Measurements from ENCODE around the gene TTLL13. TPM values are rescaled to one million over a fixed set of nuclear protein-coding genes. Genes with fewer than 3 reads are reported as not detected.

Gene TTLL13
- total RNA-seq, 1 experiment from 2014 or later = 1.0 TPM

GRCh38 chr15:90210593-90210992 lies 38.8 kb upstream of the TTLL13 start:
- no peak for DNase-seq (ENCODE audit: low read depth, low spot score)
- Histone ChIP-seq H3K36me3 (ENCODE audit: control insufficient read depth in 1 of 2, insufficient read depth in 2 of 2, low read length in 2 of 2) (peaks cover 1 to 9% of the 10 kb centered on the region in 2 experiments; a peak in 2 of 4 replicates), H3K79me2 (ENCODE audit: insufficient read depth, low read length) (peaks cover 82% of the 10 kb centered on the region), H4K20me1 (ENCODE audit: insufficient read depth) (no peaks in the 10 kb centered on the region), H3K27me3 (ENCODE audit: insufficient read depth, low read length) (no peaks in the 10 kb centered on the region), H3K4me3 (replicated peaks in 1 of 2; ENCODE audit: low read depth in 1 of 2, low read length in 2 of 2) (0 out of 4 replicates have a peak overlapping the region, but pooled peaks of 1 of the 2 experiments have one; percentile 52), H3K9ac (ENCODE audit: low read length) (peak overlapping the region; percentile 74), H3K4me2 (ENCODE audit: low read length) (peak overlapping the region; percentile 85), H2AFZ (ENCODE audit: low read depth, low read length, poor library complexity, severe bottlenecking) (no peak overlapping the region), H3K4me1 (ENCODE audit: control insufficient read depth in 1 of 2, insufficient read depth in 2 of 2, low read length in 2 of 2) (peaks cover 55 to 84% of the 10 kb centered on the region in 2 experiments), H3K9me3 (ENCODE audit: control insufficient read depth in 1 of 2, insufficient read depth in 1 of 2, low read depth in 1 of 2, low read length in 2 of 2) (no peaks in the 10 kb centered on the region), H3K9me2 (ENCODE audit: insufficient read depth) (no peaks in the 10 kb centered on the region), H3K27ac (ENCODE audit: low read depth, low read length) (peak overlapping the region; percentile 99)
- no peak for ATAC-seq
- no peak for TF ChIP-seq SIN3A (IDR thresholded peaks at IDR 0.05; ENCODE audit: low read depth)
- TF ChIP-seq RAD21 (IDR thresholded peaks at IDR 0.05; ENCODE audit: low read depth) = no peak
- no peak for TF ChIP-seq SRF (IDR thresholded peaks at IDR 0.05; ENCODE audit: low read depth)
- no peak for TF ChIP-seq POLR2A (IDR thresholded peaks at IDR 0.05; ENCODE audit: borderline replicate concordance, extremely low read depth, insufficient read depth, insufficient read length)
- TF ChIP-seq, protein P1, sequence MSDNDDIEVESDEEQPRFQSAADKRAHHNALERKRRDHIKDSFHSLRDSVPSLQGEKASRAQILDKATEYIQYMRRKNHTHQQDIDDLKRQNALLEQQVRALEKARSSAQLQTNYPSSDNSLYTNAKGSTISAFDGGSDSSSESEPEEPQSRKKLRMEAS (IDR thresholded peaks at IDR 0.05) = no peak
- TF ChIP-seq ZFX (IDR thresholded peaks at IDR 0.05) = no peak
- TF ChIP-seq CBX3 (IDR thresholded peaks at IDR 0.05; ENCODE audit: low read depth) = no peak
- TF ChIP-seq ATF3 (IDR thresholded peaks at IDR 0.05) = no peak
- TF ChIP-seq ZNF274 (IDR thresholded peaks at IDR 0.05; ENCODE audit: low read depth, low read length) = no peak
- TF ChIP-seq EZH2 (IDR thresholded peaks at IDR 0.05) = no peak
- no peak for TF ChIP-seq JUND (IDR thresholded peaks at IDR 0.05)
- TF ChIP-seq CEBPB (IDR thresholded peaks at IDR 0.05; ENCODE audit: low read depth) = no peak
- TF ChIP-seq, protein P2, sequence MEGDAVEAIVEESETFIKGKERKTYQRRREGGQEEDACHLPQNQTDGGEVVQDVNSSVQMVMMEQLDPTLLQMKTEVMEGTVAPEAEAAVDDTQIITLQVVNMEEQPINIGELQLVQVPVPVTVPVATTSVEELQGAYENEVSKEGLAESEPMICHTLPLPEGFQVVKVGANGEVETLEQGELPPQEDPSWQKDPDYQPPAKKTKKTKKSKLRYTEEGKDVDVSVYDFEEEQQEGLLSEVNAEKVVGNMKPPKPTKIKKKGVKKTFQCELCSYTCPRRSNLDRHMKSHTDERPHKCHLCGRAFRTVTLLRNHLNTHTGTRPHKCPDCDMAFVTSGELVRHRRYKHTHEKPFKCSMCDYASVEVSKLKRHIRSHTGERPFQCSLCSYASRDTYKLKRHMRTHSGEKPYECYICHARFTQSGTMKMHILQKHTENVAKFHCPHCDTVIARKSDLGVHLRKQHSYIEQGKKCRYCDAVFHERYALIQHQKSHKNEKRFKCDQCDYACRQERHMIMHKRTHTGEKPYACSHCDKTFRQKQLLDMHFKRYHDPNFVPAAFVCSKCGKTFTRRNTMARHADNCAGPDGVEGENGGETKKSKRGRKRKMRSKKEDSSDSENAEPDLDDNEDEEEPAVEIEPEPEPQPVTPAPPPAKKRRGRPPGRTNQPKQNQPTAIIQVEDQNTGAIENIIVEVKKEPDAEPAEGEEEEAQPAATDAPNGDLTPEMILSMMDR (IDR thresholded peaks at IDR 0.05 in 2 of 3, conservative IDR thresholded peaks at IDR 0.05 in 1 of 3; ENCODE audit: borderline replicate concordance in 1 of 3, insufficient read depth in 1 of 3, low read depth in 2 of 3, low read length in 2 of 3) = no peak
- TF ChIP-seq ZBTB33 (IDR thresholded peaks at IDR 0.05; ENCODE audit: extremely low read depth, insufficient replicate concordance, low read length) = no peak
- TF ChIP-seq YY1 (IDR thresholded peaks at IDR 0.05; ENCODE audit: extremely low read depth, insufficient replicate concordance, low read depth, low read length) = no peak
- no peak for TF ChIP-seq EZH2phosphoT487 (IDR thresholded peaks at IDR 0.05; ENCODE audit: borderline replicate concordance)
- no peak for TF ChIP-seq TCF7L2 (IDR thresholded peaks at IDR 0.05; ENCODE audit: borderline replicate concordance, extremely low read depth, insufficient read depth, insufficient read length)
- POLR2A ChIA-PET = interaction anchor here (1.5 kb wide), 1 partner anchor 9 kb away, joined by 3 read pairs; the partner anchor contains the start of gene SEMA4B
- intact Hi-C loops (cut with micrococcal nuclease) = loop anchor here (2.0 to 10.0 kb wide), 2 partner anchors 26 to 466 kb away; no protein-coding TSS in a partner anchor
- CTCF ChIA-PET = no interaction called here
- RAD21 ChIA-PET (ENCODE audit: low non-redundant PET in 1 of 2, low total read pairs in 2 of 2, uncharacterized antibody in 2 of 2, unreplicated experiment in 2 of 2) = no interaction called here
- BruUV-seq (replicated peaks) = no TSS peak
